HCT116 (cell line): Measurements from ENCODE around the gene HRH3. TPM values are rescaled to one million over a fixed set of nuclear protein-coding genes. Genes with fewer than 3 reads are reported as not detected.

Experiments
- ATAC-seq: fragments of 200-7000 bp; cut with Tn5 transposase; 2 replicates; pipeline ENCODE4 v1.9.1; 2020; ENCODE audit warnings: mild to moderate bottlenecking, moderate library complexity
- BruUV-seq: library from RNA; stranded (reverse); fragments of 400-500 nt; replicated peaks from 2 replicates; lab custom pipeline; 2021; lab: Mats Ljungman, UMichigan
- CTCF ChIA-PET: fragments of 300-600 bp; sonication (Branson Sonifier 250); formaldehyde crosslinking; loops from one replicate; lab custom pipeline; 2021; ENCODE audit warnings: antibody characterized with exemption; lab: Charles Lee
- POLR2A ChIA-PET: fragments of 300-600, 350-600 bp; sonication (Branson Sonifier 250); formaldehyde crosslinking; loops from one replicate; lab custom pipeline; 2021; ENCODE audit warnings: antibody characterized with exemption; lab: Charles Lee
- RAD21 ChIA-PET, 2 experiments: fragments of 300-600 bp; sonication (Branson Sonifier 250); formaldehyde crosslinking; loops; one replicate each; lab custom pipeline; 2023; ENCODE audit warnings: low total read pairs in 2 of 2; ENCODE audit not compliant: uncharacterized antibody in 2 of 2, unreplicated experiment in 2 of 2, low non-redundant PET in 1 of 2; lab: Charles Lee
- DNase-seq: peaks from one replicate; pipeline ENCODE4 v3.0.0-alpha.2; 2010; ENCODE audit warnings: low read depth, low spot score
- H2AFZ ChIP-seq: fragments of 200-600 bp; shearing (Covaris generic), sonication (generic); 2 replicates; pipeline ENCODE4 v1.6.1; 2017; ENCODE audit warnings: low read depth, mixed run types, mixed read lengths, antibody characterized with exemption, low read length; ENCODE audit not compliant: poor library complexity, severe bottlenecking
- H3K27ac ChIP-seq: 2 replicates; pipeline ENCODE4 v1.5.1; 2012; ENCODE audit warnings: low read depth, low read length
- H3K27me3 ChIP-seq: fragments of 200-600 bp; sonication (generic); 2 replicates; pipeline ENCODE4 v1.6.1; 2016; ENCODE audit warnings: mixed run types, low read length, mixed read lengths; ENCODE audit not compliant: insufficient read depth
- H3K36me3 ChIP-seq, 2 experiments: fragments of 200-500 bp in 1 of 2; fragments of 200-600 bp in 1 of 2; sonication (Bioruptor generic) in 1 of 2; sonication (generic) in 1 of 2; 2 replicates each; pipeline versions ENCODE4 v1.5.1 to v1.6.1; 2014 to 2016; ENCODE audit warnings: low read length in 2 of 2, inconsistent platforms in 1 of 2, mixed read lengths in 1 of 2, mixed run types in 1 of 2; ENCODE audit not compliant: insufficient read depth in 2 of 2, control insufficient read depth in 1 of 2
- H3K4me1 ChIP-seq, 2 experiments: fragments of 200-600 bp in 1 of 2; sonication (generic) in 1 of 2; 2 replicates each; pipeline versions ENCODE4 v1.5.1 to v1.6.1; 2012 to 2017; ENCODE audit warnings: low read length in 2 of 2, inconsistent platforms in 1 of 2, mild to moderate bottlenecking in 1 of 2, mixed read lengths in 1 of 2, mixed run types in 1 of 2, moderate library complexity in 1 of 2; ENCODE audit not compliant: insufficient read depth in 2 of 2, control insufficient read depth in 1 of 2
- H3K4me2 ChIP-seq: fragments of 200-600 bp; sonication (generic); 2 replicates; pipeline ENCODE4 v1.6.1; 2017; ENCODE audit warnings: mixed run types, low read length, mixed read lengths
- H3K4me3 ChIP-seq, 2 experiments: fragments of 200-600 bp in 1 of 2; sonication (generic) in 1 of 2; replicated peaks in 1 of 2; 2 replicates each; pipeline ENCODE4 v1.5.1; 2011 to 2016; ENCODE audit warnings: low read length in 2 of 2, control low read depth in 1 of 2, low read depth in 1 of 2, mild to moderate bottlenecking in 1 of 2, mixed read lengths in 1 of 2, mixed run types in 1 of 2
- H3K79me2 ChIP-seq: fragments of 200-600 bp; sonication (generic); 2 replicates; pipeline ENCODE4 v1.6.1; 2017; ENCODE audit warnings: mild to moderate bottlenecking, mixed run types, low read length, moderate library complexity, mixed read lengths; ENCODE audit not compliant: insufficient read depth
- H3K9ac ChIP-seq: fragments of 200-600 bp; sonication (generic); 2 replicates; pipeline ENCODE4 v1.6.1; 2016; ENCODE audit warnings: low read length, mixed read lengths
- H3K9me2 ChIP-seq: fragments of 200-600 bp; sonication (generic), shearing (Covaris generic); 2 replicates; pipeline ENCODE4 v1.6.1; 2017; ENCODE audit warnings: mixed run types, mild to moderate bottlenecking, moderate library complexity; ENCODE audit not compliant: insufficient read depth
- H3K9me3 ChIP-seq, 2 experiments: fragments of 200-500 bp in 1 of 2; fragments of 200-600 bp in 1 of 2; sonication (Bioruptor generic) in 1 of 2; sonication (generic) in 1 of 2; 2 replicates each; pipeline ENCODE4 v1.6.1; 2014 to 2017; ENCODE audit warnings: low read length in 2 of 2, mixed read lengths in 2 of 2, inconsistent platforms in 1 of 2, low read depth in 1 of 2, mild to moderate bottlenecking in 1 of 2, mixed run types in 1 of 2, moderate library complexity in 1 of 2; ENCODE audit not compliant: control insufficient read depth in 1 of 2, insufficient read depth in 1 of 2
- H4K20me1 ChIP-seq: fragments of 200-600 bp; sonication (generic), shearing (Covaris generic); 2 replicates; pipeline ENCODE4 v1.6.1; 2017; ENCODE audit warnings: mixed run types, mild to moderate bottlenecking, moderate library complexity; ENCODE audit not compliant: insufficient read depth
- CTCF ChIP-seq, 3 experiments: fragments of 200-600 bp in 1 of 3; sonication (generic) in 1 of 3; IDR thresholded peaks in 2 of 3; conservative IDR thresholded peaks in 1 of 3; 2 replicates each; pipeline ENCODE4 v1.5.1; 2012 to 2017; ENCODE audit warnings: low read depth in 2 of 3, low read length in 2 of 3, antibody characterized with exemption in 1 of 3, borderline replicate concordance in 1 of 3, control low read depth in 1 of 3, mild to moderate bottlenecking in 1 of 3, mixed read lengths in 1 of 3, mixed run types in 1 of 3, moderate library complexity in 1 of 3; ENCODE audit not compliant: insufficient read depth in 1 of 3
- EGR1 ChIP-seq: IDR thresholded peaks from 2 replicates; pipeline ENCODE4 v1.6.1; 2012; ENCODE audit warnings: low read depth
- EZH2phosphoT487 ChIP-seq: fragments of 200-600 bp; IDR thresholded peaks from 2 replicates; pipeline ENCODE4 v1.6.1; 2018; ENCODE audit warnings: antibody characterized with exemption, borderline replicate concordance
- TCF7L2 ChIP-seq: IDR thresholded peaks from 2 replicates; pipeline ENCODE4 v1.7.0; 2011; ENCODE audit warnings: borderline replicate concordance, inconsistent platforms; ENCODE audit not compliant: insufficient read depth, insufficient read length; ENCODE audit errors: extremely low read depth
- ZNF274 ChIP-seq: fragments of 200-500 bp; sonication (Bioruptor generic); IDR thresholded peaks from 2 replicates; pipeline ENCODE4 v1.6.1; 2014; ENCODE audit warnings: mild to moderate bottlenecking, low read depth, low read length, inconsistent platforms
- intact Hi-C: fragments of 100-400 bp; cut with micrococcal nuclease; formaldehyde crosslinking; loops from 2 replicates; pipeline ENCODE4 v1.10.0; 2022
- total RNA-seq: library from RNA; stranded (reverse); gene quantifications from one replicate; pipeline ENCODE4 v1.2.1, GENCODE V29; 2021; ENCODE audit not compliant: unreplicated experiment

HRH3 gene
- total RNA-seq, 1 experiment from 2014 or later, result not detected

DNA sequence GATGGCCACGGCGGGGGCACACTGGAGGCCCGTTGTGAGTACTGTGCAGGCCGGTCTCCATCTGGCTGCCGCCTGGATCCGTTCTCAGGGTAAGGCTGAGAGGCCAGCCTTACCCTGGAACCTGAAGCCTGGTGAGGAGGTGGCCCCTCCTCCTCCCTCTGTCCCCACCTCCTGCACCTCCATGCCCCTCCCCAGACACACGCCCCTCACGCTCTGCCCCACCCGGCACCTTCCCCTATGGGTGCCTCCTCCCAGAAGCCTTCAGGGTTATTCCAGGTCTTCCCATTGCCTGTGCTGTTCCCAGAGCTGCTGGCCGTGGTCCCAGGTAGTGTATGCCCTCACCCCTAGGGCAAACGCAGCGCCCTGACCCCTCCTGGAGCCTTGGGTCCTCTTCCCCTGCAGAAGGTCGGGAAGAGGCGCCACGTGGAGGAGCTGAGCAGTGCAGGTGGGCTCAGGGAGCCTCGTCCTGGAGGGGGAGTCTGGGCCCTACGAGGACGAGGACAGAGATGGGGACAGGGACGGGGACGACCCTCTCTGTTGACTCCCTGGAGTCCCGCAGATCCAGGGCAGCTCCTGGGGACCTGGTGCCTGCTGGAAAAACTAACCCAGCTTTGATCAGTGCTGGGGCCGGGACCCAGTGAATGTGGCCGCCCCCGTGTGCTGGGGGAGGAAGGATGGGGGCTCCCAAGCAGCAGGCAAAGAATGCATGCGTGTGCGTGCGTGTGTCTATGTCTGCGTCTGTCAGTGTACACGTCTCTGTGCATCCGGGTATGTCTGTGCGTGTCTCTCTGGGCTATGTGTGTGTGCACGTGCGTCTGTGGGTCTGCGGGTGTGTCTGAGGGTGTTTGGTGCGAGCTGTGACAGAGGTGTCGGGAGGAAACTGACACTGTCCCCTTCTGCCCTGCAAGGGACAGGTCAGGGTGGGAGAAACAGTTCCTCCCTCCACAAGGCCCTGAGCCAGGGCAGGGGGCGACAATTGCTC is 8.2 kb upstream of the HRH3 start:
- no peaks in the 10 kb centered on the region for H3K79me2 ChIP-seq
- peaks cover 16% of the 10 kb centered on the region; the same call in 1 of the 2 replicates for H3K27me3 ChIP-seq
- TF ChIP-seq EGR1 (no peak), TCF7L2 (no peak), ZNF274 (no peak), CTCF (IDR thresholded peaks at IDR 0.05 in 2 of 3, conservative IDR thresholded peaks at IDR 0.05 in 1 of 3; ENCODE audit: borderline replicate concordance in 1 of 3, insufficient read depth in 1 of 3, low read depth in 2 of 3, low read length in 2 of 3) (no peak), EZH2phosphoT487 (no peak)
- no peaks in the 10 kb centered on the region for H4K20me1 ChIP-seq
- no peaks in the 10 kb centered on the region for H3K9me2 ChIP-seq
- H3K36me3 ChIP-seq, result no peaks in the 10 kb centered on the region
- H3K9me3 ChIP-seq, result no peaks in the 10 kb centered on the region
- ATAC-seq, result peak; percentile 90
- RAD21 ChIA-PET, result no interaction called here
- BruUV-seq, result no TSS peak
- POLR2A ChIA-PET, result no interaction called here
- no peak for DNase-seq
- H3K9ac ChIP-seq, result no peak overlapping the region
- peaks cover 0 to 10% of the 10 kb centered on the region in 2 experiments; a peak in 2 of 4 replicates for H3K4me1 ChIP-seq
- peak overlapping the region; percentile 23; the same call in 1 of the 2 replicates for H3K4me2 ChIP-seq
- H3K4me3 ChIP-seq, result no peak overlapping the region
- CTCF ChIA-PET, result no interaction called here
- no peak overlapping the region for H3K27ac ChIP-seq
- H2AFZ ChIP-seq, result no peak overlapping the region
- intact Hi-C loops, result no loop called here
